Activated B cell treated with CpG ODN at 0.5 μM for 24 hours (primary cell): ENCODE measurements around the gene NR6A1. TPM values are rescaled to one million over a fixed set of nuclear protein-coding genes. Genes with fewer than 3 reads are reported as not detected.

Experiments
- ATAC-seq: fragments of 200-7000 bp; cut with Tn5 transposase; one replicate; pipeline ENCODE4 v1.10.0; 2021; ENCODE audit warnings: low read depth, mild to moderate bottlenecking, moderate library complexity
- CTCF ChIA-PET: fragments of 350-600 bp; sonication (Branson Sonifier 250); formaldehyde crosslinking; loops from one replicate; lab custom pipeline; 2021; ENCODE audit warnings: antibody characterized with exemption; lab: Charles Lee
- POLR2A ChIA-PET: fragments of 350-600 bp; sonication (Branson Sonifier 250); formaldehyde crosslinking; loops from one replicate; lab custom pipeline; 2021; ENCODE audit warnings: antibody characterized with exemption; lab: Charles Lee
- DNase-seq: peaks from one replicate; pipeline ENCODE4 v3.0.0; 2022
- H3K27ac Mint-ChIP-seq: one replicate; pipeline ENCODE4 v1.8.0; 2020; ENCODE audit warnings: mixed read lengths
- H3K27me3 Mint-ChIP-seq: one replicate; pipeline ENCODE4 v1.8.0; 2021; ENCODE audit warnings: mixed read lengths
- H3K36me3 Mint-ChIP-seq: one replicate; pipeline ENCODE4 v1.8.0; 2021; ENCODE audit warnings: low read depth, mixed read lengths
- H3K4me1 Mint-ChIP-seq: one replicate; pipeline ENCODE4 v1.8.0; 2021; ENCODE audit warnings: mixed read lengths
- H3K4me3 Mint-ChIP-seq: one replicate; pipeline ENCODE4 v1.8.0; 2020; ENCODE audit warnings: mild to moderate bottlenecking, mixed read lengths
- H3K9me3 Mint-ChIP-seq: one replicate; pipeline ENCODE4 v1.8.0; 2020; ENCODE audit warnings: mixed read lengths
- CTCF ChIP-seq: fragments of 200-600 bp; IDR thresholded peaks from one replicate; pipeline ENCODE4 v1.8.0; 2022; ENCODE audit warnings: antibody characterized with exemption, mild to moderate bottlenecking
- intact Hi-C: fragments of 100-400 bp; cut with micrococcal nuclease; formaldehyde crosslinking; loops from one replicate; pipeline ENCODE4 v1.15.1; 2024
- total RNA-seq: library from RNA; stranded (reverse); gene quantifications from 2 replicates; pipeline ENCODE4 v1.2.3, GENCODE V29; 2022

The NR6A1 gene
- total RNA-seq, 1 donor from 2014 or later = 3.1 TPM

GRCh38 chr9:124600407-124600806 is 170.7 kb downstream of the NR6A1 start:
- DNase-seq (no peak), ATAC-seq (no peak)
- no peak overlapping the region for H3K27ac Mint-ChIP-seq
- H3K4me3 Mint-ChIP-seq = no peak overlapping the region
- intact Hi-C loops = no loop called here
- CTCF ChIA-PET = no interaction called here
- H3K4me1 Mint-ChIP-seq = no peaks in the 10 kb centered on the region
- no peak for TF ChIP-seq CTCF
- no peaks in the 10 kb centered on the region for H3K9me3 Mint-ChIP-seq
- POLR2A ChIA-PET = no interaction called here
- H3K36me3 Mint-ChIP-seq = no peaks in the 10 kb centered on the region
- H3K27me3 Mint-ChIP-seq = peaks cover 4% of the 10 kb centered on the region

- intact Hi-C loops = no loop called here
- no peak for TF ChIP-seq CTCF
- H3K9me3 Mint-ChIP-seq = no peaks in the 10 kb centered on the region
- no peak overlapping the region for H3K27ac Mint-ChIP-seq
- CTCF ChIA-PET = no interaction called here
- no peaks in the 10 kb centered on the region for H3K4me1 Mint-ChIP-seq
- ATAC-seq (no peak), DNase-seq (no peak)
- POLR2A ChIA-PET = no interaction called here
- no peaks in the 10 kb centered on the region for H3K36me3 Mint-ChIP-seq
- no peak overlapping the region for H3K4me3 Mint-ChIP-seq
- peaks cover 6% of the 10 kb centered on the region for H3K27me3 Mint-ChIP-seq
Measured at GRCh38 chr9:124599121-124599795, 171.9 kb downstream of the NR6A1 start.

- no peak for ATAC-seq
- peaks cover 10% of the 10 kb centered on the region for H3K27me3 Mint-ChIP-seq
- H3K27ac Mint-ChIP-seq = no peak overlapping the region
- H3K36me3 Mint-ChIP-seq = no peaks in the 10 kb centered on the region
- H3K4me3 Mint-ChIP-seq = no peak overlapping the region
- intact Hi-C loops = no loop called here
- POLR2A ChIA-PET = interaction anchor here (0.7 kb wide), 1 partner anchor 576 kb away, joined by 5 read pairs; no protein-coding TSS in a partner anchor
- H3K4me1 Mint-ChIP-seq = no peaks in the 10 kb centered on the region
- no peak for DNase-seq
- no peaks in the 10 kb centered on the region for H3K9me3 Mint-ChIP-seq
- no peak for TF ChIP-seq CTCF
- CTCF ChIA-PET = interaction anchor here (0.5 kb wide), 1 partner anchor 21 kb away, joined by 3 read pairs; no protein-coding TSS in a partner anchor
Measured at GRCh38 chr9:124598048-124598447, 173.1 kb downstream of the NR6A1 start.

- H3K4me3 Mint-ChIP-seq = no peak overlapping the region
- no peak for TF ChIP-seq CTCF
- H3K9me3 Mint-ChIP-seq = no peaks in the 10 kb centered on the region
- ChIA-PET POLR2A (no interaction called here), CTCF (interaction anchor here (1.4 kb wide), 1 partner anchor 59 kb away, joined by 3 read pairs; no protein-coding TSS in a partner anchor)
- no peak overlapping the region for H3K27ac Mint-ChIP-seq
- H3K4me1 Mint-ChIP-seq = no peaks in the 10 kb centered on the region
- intact Hi-C loops = no loop called here
- H3K27me3 Mint-ChIP-seq = peaks cover 10% of the 10 kb centered on the region
- ATAC-seq (no peak), DNase-seq (no peak)
- no peaks in the 10 kb centered on the region for H3K36me3 Mint-ChIP-seq
Measured at GRCh38 chr9:124596172-124596839, 174.8 kb downstream of the NR6A1 start.

- H3K27ac Mint-ChIP-seq = no peak overlapping the region
- H3K4me1 Mint-ChIP-seq = no peaks in the 10 kb centered on the region
- no peaks in the 10 kb centered on the region for H3K9me3 Mint-ChIP-seq
- ChIA-PET CTCF (no interaction called here), POLR2A (no interaction called here)
- peaks cover 10% of the 10 kb centered on the region for H3K27me3 Mint-ChIP-seq
- H3K4me3 Mint-ChIP-seq = no peak overlapping the region
- no peak for TF ChIP-seq CTCF
- H3K36me3 Mint-ChIP-seq = no peaks in the 10 kb centered on the region
- intact Hi-C loops = no loop called here
- no peak for ATAC-seq
- DNase-seq = no peak
Measured at GRCh38 chr9:124595743-124596142, 175.4 kb downstream of the NR6A1 start.
